Measurements from ENCODE around the gene TMEM62.

DNA sequence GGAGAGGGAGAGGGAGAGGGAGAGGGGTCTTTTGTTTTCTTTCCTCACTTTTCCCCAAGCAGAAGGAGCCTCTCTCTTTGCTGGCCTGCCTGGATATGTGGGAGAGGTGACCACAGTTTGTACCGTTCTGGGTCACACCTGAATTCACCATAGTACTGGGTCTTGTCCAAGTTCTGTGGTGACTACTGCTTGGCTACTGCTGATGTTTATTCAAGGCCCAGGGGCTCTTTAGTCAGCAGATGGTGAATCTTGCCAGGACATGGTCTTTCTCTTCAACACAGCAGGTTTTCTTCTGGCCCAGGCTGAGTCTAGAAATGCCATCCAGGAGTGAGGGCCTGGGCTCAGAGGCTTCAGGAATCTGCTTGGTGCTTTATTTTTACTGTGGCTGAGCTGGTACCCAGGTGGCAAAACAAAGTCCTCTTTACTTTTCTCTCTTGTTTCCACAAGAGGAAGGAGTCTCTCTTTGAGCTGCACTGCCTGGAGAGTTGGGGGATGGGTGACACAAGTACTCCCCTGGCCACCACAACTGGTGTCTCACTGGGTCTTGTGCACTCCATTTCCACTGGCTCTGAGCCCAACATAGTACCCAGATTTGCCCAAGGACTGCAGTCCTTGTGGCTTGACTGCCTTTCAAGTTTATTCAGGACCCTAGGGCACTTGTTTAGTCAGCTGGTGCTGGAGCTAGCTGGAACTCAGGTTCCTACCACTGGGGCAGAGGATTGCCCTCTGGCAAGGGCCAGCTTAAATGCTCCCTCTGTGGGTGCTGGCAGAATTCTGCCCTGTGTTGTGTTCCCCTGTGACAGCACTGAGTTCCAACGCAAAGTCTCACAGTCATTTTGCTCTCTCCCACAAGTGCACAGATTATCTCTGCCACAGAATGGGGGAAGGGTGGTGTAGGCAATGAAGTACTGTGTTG, 35.1 kb downstream of the TMEM62 start:
- TF ChIP-seq GATA3 (IDR thresholded peaks at IDR 0.05; ENCODE audit: low read depth, low read length) (no peak), GATA2 (IDR thresholded peaks at IDR 0.05; ENCODE audit: low read depth, low read length) (no peak)
